Upper lobe of left lung (tissue), 4 donors: ENCODE data around the gene HPCAL1.

ENCODE experiments used
- CTCF ChIP-seq, 6 experiments: fragments of 450-650 bp in 4 of 6; fragments of 200-600 bp in 2 of 6; sonication (generic) in 2 of 6; IDR thresholded peaks; one replicate each; pipeline ENCODE4 v1.5.1; 2016 to 2019; ENCODE audit warnings: antibody characterized with exemption in 6 of 6
- EP300 ChIP-seq, 4 donors: sonication (generic); formaldehyde crosslinking; IDR thresholded peaks; one replicate each; pipeline ENCODE4 v1.5.1; 2017; ENCODE audit warnings: antibody characterized with exemption in 4 of 4, control low read depth in 2 of 4
- POLR2A ChIP-seq, 4 donors: fragments of 450-650 bp; IDR thresholded peaks; one replicate each; pipeline ENCODE4 v1.5.1; 2016 to 2017; ENCODE audit warnings: antibody characterized with exemption in 4 of 4, mild to moderate bottlenecking in 2 of 4
- POLR2AphosphoS5 ChIP-seq, 2 donors: sonication (generic); formaldehyde crosslinking; IDR thresholded peaks; one replicate each; pipeline ENCODE4 v1.5.1; 2017; ENCODE audit warnings: antibody characterized with exemption in 2 of 2

GRCh38 chr2:10345126-10345525, 42.4 kb downstream of the HPCAL1 start:
- no peak for TF ChIP-seq POLR2A (IDR thresholded peaks at IDR 0.05)
- TF ChIP-seq POLR2AphosphoS5 (IDR thresholded peaks at IDR 0.05): no peak
- TF ChIP-seq CTCF (IDR thresholded peaks at IDR 0.05): no peak
- no peak for TF ChIP-seq EP300 (IDR thresholded peaks at IDR 0.05)
